Measurements from ENCODE around the gene FUT4.

The FUT4 gene

GRCh38 chr11:94524341-94524740 is 19.4 kb upstream of the FUT4 start:
- DNase-seq (ENCODE audit: insufficient read length, low spot score) (no peak), FAIRE-seq (no peak)
- no peak for TF ChIP-seq CTCF (IDR thresholded peaks at IDR 0.05; ENCODE audit: insufficient read depth, missing control alignments)

- FAIRE-seq = no peak
- TF ChIP-seq CTCF (IDR thresholded peaks at IDR 0.05; ENCODE audit: insufficient read depth, missing control alignments) = no peak
- DNase-seq (ENCODE audit: insufficient read length, low spot score) = no peak
These were observed 18.0 kb upstream of the FUT4 start for GRCh38 chr11:94525546-94526324.

- no peak for DNase-seq (ENCODE audit: insufficient read length, low spot score)
- TF ChIP-seq CTCF (IDR thresholded peaks at IDR 0.05; ENCODE audit: insufficient read depth, missing control alignments) = no peak
- no peak for FAIRE-seq
These were observed 16.9 kb upstream of the FUT4 start for GRCh38 chr11:94526645-94527438.

GRCh38 chr11:94528551-94528950 is 15.2 kb upstream of the FUT4 start:
- FAIRE-seq = no peak
- no peak for TF ChIP-seq CTCF (IDR thresholded peaks at IDR 0.05; ENCODE audit: insufficient read depth, missing control alignments)
- no peak for DNase-seq (ENCODE audit: insufficient read length, low spot score)

GRCh38 chr11:94532211-94532610 is 11.5 kb upstream of the FUT4 start:
- FAIRE-seq (no peak), DNase-seq (ENCODE audit: insufficient read length, low spot score) (no peak)
- no peak for TF ChIP-seq CTCF (IDR thresholded peaks at IDR 0.05; ENCODE audit: insufficient read depth, missing control alignments)

GRCh38 chr11:94533206-94533605 is 10.5 kb upstream of the FUT4 start:
- FAIRE-seq (no peak), DNase-seq (ENCODE audit: insufficient read length, low spot score) (no peak)
- no peak for TF ChIP-seq CTCF (IDR thresholded peaks at IDR 0.05; ENCODE audit: insufficient read depth, missing control alignments)

Data from D721Med (cell line).